Renal cortical epithelial cell (primary cell): ENCODE measurements around the gene SYT3. TPM values are rescaled to one million over a fixed set of nuclear protein-coding genes. Genes with fewer than 3 reads are reported as not detected.

Experiments used
- DNase-seq: peaks from one replicate; pipeline ENCODE4 v3.0.0-alpha.2; 2011; ENCODE audit warnings: low read depth
- total RNA-seq: library from RNA; depleted of rRNA; stranded (reverse); fragments of >200 nt; gene quantifications from 2 replicates; pipeline ENCODE4 v1.2.3, GENCODE V29; 2014

Gene SYT3
- total RNA-seq = 0.40 TPM in 1 of 2 replicates, not detected in the other

GRCh38 chr19:50639121-50640112, at the start of gene SYT3:
TSS of gene SYT3 (minus strand) at chr19:50639881. CDS start at chr19:50637411, 2,470 bp downstream.
- DNase-seq = no peak

GRCh38 chr19:50688766-50689165, 49.1 kb upstream of the SYT3 start:
- DNase-seq = no peak

GRCh38 chr19:50686310-50687032, 46.8 kb upstream of the SYT3 start:
- DNase-seq = no peak

GRCh38 chr19:50679177-50680125, 39.8 kb upstream of the SYT3 start:
- DNase-seq = peak; percentile 33

- DNase-seq = no peak
Observed at GRCh38 chr19:50678323-50678722, 38.6 kb upstream of the SYT3 start.

- no peak for DNase-seq
Observed at GRCh38 chr19:50677636-50678035, 38.0 kb upstream of the SYT3 start.

GRCh38 chr19:50676625-50677197, 37.0 kb upstream of the SYT3 start:
- DNase-seq = no peak

GRCh38 chr19:50673118-50673517, 33.4 kb upstream of the SYT3 start:
- DNase-seq = no peak

GRCh38 chr19:50670102-50670380, 30.4 kb upstream of the SYT3 start:
- no peak for DNase-seq

- peak; percentile 6 for DNase-seq
Observed at GRCh38 chr19:50669302-50670101, 29.8 kb upstream of the SYT3 start.

GRCh38 chr19:50668879-50669278, 29.2 kb upstream of the SYT3 start:
- no peak for DNase-seq

GRCh38 chr19:50668416-50668815, 28.7 kb upstream of the SYT3 start:
- no peak for DNase-seq

GRCh38 chr19:50667759-50668231, 28.1 kb upstream of the SYT3 start:
- DNase-seq = no peak

GRCh38 chr19:50667177-50667758, 27.6 kb upstream of the SYT3 start:
- no peak for DNase-seq

- no peak for DNase-seq
Observed at GRCh38 chr19:50666346-50667176, 26.9 kb upstream of the SYT3 start.

- DNase-seq = no peak
Observed at GRCh38 chr19:50664204-50664603, 24.5 kb upstream of the SYT3 start.

GRCh38 chr19:50663482-50663790, 23.8 kb upstream of the SYT3 start:
- peak; percentile 47 for DNase-seq

- DNase-seq = no peak
Observed at GRCh38 chr19:50662651-50663481, 23.2 kb upstream of the SYT3 start.
